HL-60 (cell line): ENCODE measurements around the gene HABP2.

Experiments
- DNase-seq, 2 experiments: peaks; one replicate each; pipeline ENCODE4 v3.0.0-alpha.2; 2010 to 2020; ENCODE audit warnings: low read depth in 1 of 2, low spot score in 1 of 2
- H3K27ac ChIP-seq: fragments of 250-450 bp; sonication (Bioruptor Pico); replicated peaks from 2 replicates; pipeline ENCODE4 v1.5.1; 2020; ENCODE audit warnings: mild to moderate bottlenecking, moderate library complexity
- H3K27me3 ChIP-seq: fragments of 250-450 bp; sonication (Bioruptor Pico); 2 replicates; pipeline ENCODE4 v1.5.1; 2021; ENCODE audit warnings: mild to moderate bottlenecking, moderate library complexity; ENCODE audit not compliant: insufficient read depth, poor library complexity, severe bottlenecking
- H3K4me3 ChIP-seq: replicated peaks from 2 replicates; pipeline ENCODE4 v1.5.1; 2011; ENCODE audit warnings: mild to moderate bottlenecking, control low read depth, low read length; ENCODE audit not compliant: insufficient read depth
- CTCF ChIP-seq: IDR thresholded peaks from one replicate; pipeline ENCODE4 v1.5.1; 2011; ENCODE audit warnings: low read length, control low read depth, inconsistent platforms; ENCODE audit not compliant: insufficient read depth
- GABPA ChIP-seq: IDR thresholded peaks from 2 replicates; pipeline ENCODE4 v1.6.1; 2012; ENCODE audit warnings: low read depth
- POLR2AphosphoS5 ChIP-seq: IDR thresholded peaks from 2 replicates; pipeline ENCODE4 v1.6.1; 2012; ENCODE audit warnings: low read depth
- REST ChIP-seq: IDR thresholded peaks from 2 replicates; pipeline ENCODE4 v1.6.1; 2012; ENCODE audit warnings: low read depth; ENCODE audit not compliant: insufficient replicate concordance
- SPI1 ChIP-seq: IDR thresholded peaks from 2 replicates; pipeline ENCODE4 v1.6.1; 2012; ENCODE audit warnings: low read depth, mild to moderate bottlenecking, borderline replicate concordance

Gene HABP2

GRCh38 chr10:113537672-113538071, 15.2 kb upstream of the HABP2 start:
- H3K4me3 ChIP-seq: no peak overlapping the region
- no peak for DNase-seq
- no peaks in the 10 kb centered on the region for H3K27me3 ChIP-seq
- no peak overlapping the region for H3K27ac ChIP-seq
- no peak for TF ChIP-seq SPI1

- Histone ChIP-seq H3K27me3 (no peaks in the 10 kb centered on the region), H3K4me3 (no peak overlapping the region), H3K27ac (no peak overlapping the region)
- no peak for DNase-seq
- TF ChIP-seq REST: no peak
- no peak for TF ChIP-seq POLR2AphosphoS5
- TF ChIP-seq GABPA: no peak
- no peak for TF ChIP-seq SPI1
- TF ChIP-seq CTCF: no peak
Observed at GRCh38 chr10:113538151-113538550, 14.7 kb upstream of the HABP2 start.

- no peaks in the 10 kb centered on the region for H3K27me3 ChIP-seq
- H3K4me3 ChIP-seq: no peak overlapping the region
- no peak for DNase-seq
- H3K27ac ChIP-seq: no peak overlapping the region
- TF ChIP-seq SPI1 (no peak), POLR2AphosphoS5 (no peak), GABPA (no peak), CTCF (no peak), REST (no peak)
Observed at GRCh38 chr10:113539789-113540188, 13.1 kb upstream of the HABP2 start.

GRCh38 chr10:113540845-113541548, 11.9 kb upstream of the HABP2 start:
- H3K27me3 ChIP-seq: no peaks in the 10 kb centered on the region
- no peak for DNase-seq
- no peak overlapping the region for H3K27ac ChIP-seq
- no peak overlapping the region for H3K4me3 ChIP-seq
- TF ChIP-seq SPI1 (no peak), REST (no peak), GABPA (no peak), POLR2AphosphoS5 (no peak), CTCF (no peak)
